Peyer's patch (tissue), 4 donors: Measurements from ENCODE around the gene TTC28. TPM values are rescaled to one million over a fixed set of nuclear protein-coding genes. Genes with fewer than 3 reads are reported as not detected.

ENCODE experiments used
- DNase-seq, 3 donors: peaks; one replicate each; pipeline ENCODE4 v3.0.0-alpha.2; 2017 to 2019
- H3K27ac ChIP-seq, 4 donors: fragments of 200-600 bp; sonication (generic); one replicate each; pipeline ENCODE4 v1.5.1; 2016 to 2019
- H3K27me3 ChIP-seq, 2 donors: fragments of 200-600 bp; sonication (generic); one replicate each; pipeline ENCODE4 v1.5.1; 2019
- H3K36me3 ChIP-seq, 3 donors: fragments of 200-600 bp; sonication (generic); one replicate each; pipeline ENCODE4 v1.5.1; 2016 to 2019
- H3K4me1 ChIP-seq, 4 donors: fragments of 200-600 bp; sonication (generic); one replicate each; pipeline ENCODE4 v1.5.1; 2016 to 2019
- H3K4me3 ChIP-seq, 4 donors: fragments of 200-600 bp; sonication (generic); 1 replicate in 3 of 4; 2 replicates in 1 of 4; pipeline ENCODE4 v1.5.1; 2016 to 2019; ENCODE audit warnings: mild to moderate bottlenecking in 1 of 4
- H3K9me3 ChIP-seq, 4 donors: fragments of 200-600 bp; sonication (generic); one replicate each; pipeline ENCODE4 v1.5.1; 2016 to 2019; ENCODE audit warnings: mild to moderate bottlenecking in 1 of 4
- POLR2A ChIP-seq, 2 donors: fragments of 450-650 bp; IDR thresholded peaks; one replicate each; pipeline ENCODE4 v1.5.1; 2017; ENCODE audit warnings: antibody characterized with exemption in 2 of 2, mild to moderate bottlenecking in 2 of 2, moderate library complexity in 2 of 2
- total RNA-seq, 4 donors: library from RNA; depleted of rRNA; stranded (reverse); fragments of >200 nt; gene quantifications; one replicate each; pipeline ENCODE4 v1.1.0, GENCODE V29; 2016
- TF ChIP-seq, protein P1 (sequence below), 6 experiments: fragments of 450-650 bp in 4 of 6; fragments of 200-600 bp in 2 of 6; sonication (generic) in 1 of 6; IDR thresholded peaks; one replicate each; pipeline ENCODE4 v1.5.1; 2017 to 2019; ENCODE audit warnings: antibody characterized with exemption in 6 of 6, mild to moderate bottlenecking in 3 of 6, moderate library complexity in 1 of 6

Gene TTC28
- total RNA-seq, 4 donors from 2014 or later = 9.1 to 46.4 (median 35.2) TPM

DNA sequence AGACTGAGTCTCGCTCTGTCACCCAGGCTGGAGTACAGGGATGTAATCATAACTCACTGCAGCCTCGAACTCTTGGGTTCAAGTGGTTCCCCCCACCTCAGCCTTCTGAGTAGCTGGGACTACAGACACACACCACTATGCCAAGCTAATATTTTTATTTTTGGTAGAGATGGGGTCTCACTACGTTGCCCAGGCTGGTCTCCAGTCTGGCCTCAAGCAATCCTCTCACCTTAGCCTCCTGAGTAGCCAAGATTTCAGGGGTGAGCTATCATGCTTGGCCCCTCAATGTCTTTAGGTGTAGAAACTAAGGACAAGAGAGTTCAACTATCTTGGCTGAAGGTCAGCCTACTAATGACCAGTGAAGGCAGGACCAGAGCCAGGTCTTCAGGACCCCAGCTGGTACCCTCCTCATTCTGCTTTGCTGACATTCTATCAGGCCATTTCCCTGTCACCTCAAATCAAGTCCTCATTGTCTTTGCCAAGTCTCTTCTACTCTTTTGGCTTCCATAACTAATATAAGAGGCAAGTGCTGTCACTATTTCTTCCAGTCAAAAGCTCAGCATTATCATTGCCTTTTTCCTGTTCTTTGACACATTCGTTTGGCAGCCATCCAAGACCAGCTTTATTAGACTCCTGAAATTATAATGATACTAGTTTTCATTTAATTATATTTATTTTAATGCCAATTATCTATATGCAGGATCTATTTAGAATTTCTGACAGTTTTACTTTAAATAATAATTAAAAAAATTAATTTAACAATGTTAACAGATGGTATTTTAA, 496.4 kb downstream of the TTC28 start:
- DNase-seq = no peak
- Histone ChIP-seq H3K27ac (no peak overlapping the region), H3K4me1 (no peaks in the 10 kb centered on the region), H3K36me3 (no peaks in the 10 kb centered on the region), H3K4me3 (no peak overlapping the region), H3K9me3 (no peaks in the 10 kb centered on the region), H3K27me3 (no peaks in the 10 kb centered on the region)
- TF ChIP-seq POLR2A (IDR thresholded peaks at IDR 0.05) = no peak
- TF ChIP-seq, protein P1, sequence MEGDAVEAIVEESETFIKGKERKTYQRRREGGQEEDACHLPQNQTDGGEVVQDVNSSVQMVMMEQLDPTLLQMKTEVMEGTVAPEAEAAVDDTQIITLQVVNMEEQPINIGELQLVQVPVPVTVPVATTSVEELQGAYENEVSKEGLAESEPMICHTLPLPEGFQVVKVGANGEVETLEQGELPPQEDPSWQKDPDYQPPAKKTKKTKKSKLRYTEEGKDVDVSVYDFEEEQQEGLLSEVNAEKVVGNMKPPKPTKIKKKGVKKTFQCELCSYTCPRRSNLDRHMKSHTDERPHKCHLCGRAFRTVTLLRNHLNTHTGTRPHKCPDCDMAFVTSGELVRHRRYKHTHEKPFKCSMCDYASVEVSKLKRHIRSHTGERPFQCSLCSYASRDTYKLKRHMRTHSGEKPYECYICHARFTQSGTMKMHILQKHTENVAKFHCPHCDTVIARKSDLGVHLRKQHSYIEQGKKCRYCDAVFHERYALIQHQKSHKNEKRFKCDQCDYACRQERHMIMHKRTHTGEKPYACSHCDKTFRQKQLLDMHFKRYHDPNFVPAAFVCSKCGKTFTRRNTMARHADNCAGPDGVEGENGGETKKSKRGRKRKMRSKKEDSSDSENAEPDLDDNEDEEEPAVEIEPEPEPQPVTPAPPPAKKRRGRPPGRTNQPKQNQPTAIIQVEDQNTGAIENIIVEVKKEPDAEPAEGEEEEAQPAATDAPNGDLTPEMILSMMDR (IDR thresholded peaks at IDR 0.05) = no peak

DNA sequence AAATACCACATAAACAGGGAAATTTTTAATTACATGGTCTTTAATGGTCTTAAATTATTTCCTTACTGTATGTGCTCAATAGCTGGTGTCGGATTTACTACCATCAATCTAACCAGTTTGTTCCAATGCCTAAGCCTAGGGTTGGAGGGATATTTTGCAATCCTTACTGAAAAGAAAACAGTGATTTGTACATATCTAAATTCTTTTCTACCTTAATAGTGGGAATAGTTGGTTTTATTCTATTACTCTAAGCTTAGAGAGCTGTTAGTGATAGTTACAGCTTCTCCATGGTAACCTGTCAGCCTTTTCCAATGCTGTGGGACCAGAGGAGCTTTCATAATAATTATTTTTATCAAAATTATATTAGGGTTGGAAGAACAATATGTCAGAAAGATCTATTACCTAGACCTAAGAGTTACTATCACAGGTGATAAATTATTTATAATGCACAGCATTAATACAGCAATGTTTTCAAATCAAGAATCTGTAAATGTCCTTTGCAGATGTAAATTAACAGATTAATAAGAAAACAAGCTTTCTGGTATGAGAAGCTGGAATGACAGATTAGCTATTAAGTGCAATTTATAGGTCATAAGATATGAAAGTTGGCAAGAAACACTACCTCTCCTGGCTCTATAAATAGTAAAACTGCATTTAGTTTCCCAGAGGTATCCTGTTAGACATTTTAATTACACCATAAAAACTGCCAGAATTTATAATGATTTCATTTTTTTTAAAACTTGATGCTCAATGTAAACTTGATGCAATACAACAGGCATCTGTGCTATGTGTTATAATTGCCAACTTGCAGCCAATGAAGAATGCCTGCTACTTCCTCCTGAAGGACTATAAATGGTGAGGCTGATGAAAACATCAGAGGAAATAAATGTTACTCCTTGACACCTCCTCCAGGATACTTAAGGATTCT, 498.6 kb downstream of the TTC28 start:
- TF ChIP-seq, protein P1 (IDR thresholded peaks at IDR 0.05) = no peak
- TF ChIP-seq POLR2A (IDR thresholded peaks at IDR 0.05) = no peak
- Histone ChIP-seq H3K9me3 (no peaks in the 10 kb centered on the region), H3K36me3 (no peaks in the 10 kb centered on the region), H3K4me1 (no peaks in the 10 kb centered on the region), H3K27me3 (no peaks in the 10 kb centered on the region), H3K27ac (no peak overlapping the region), H3K4me3 (no peak overlapping the region)
- DNase-seq = no peak

DNA sequence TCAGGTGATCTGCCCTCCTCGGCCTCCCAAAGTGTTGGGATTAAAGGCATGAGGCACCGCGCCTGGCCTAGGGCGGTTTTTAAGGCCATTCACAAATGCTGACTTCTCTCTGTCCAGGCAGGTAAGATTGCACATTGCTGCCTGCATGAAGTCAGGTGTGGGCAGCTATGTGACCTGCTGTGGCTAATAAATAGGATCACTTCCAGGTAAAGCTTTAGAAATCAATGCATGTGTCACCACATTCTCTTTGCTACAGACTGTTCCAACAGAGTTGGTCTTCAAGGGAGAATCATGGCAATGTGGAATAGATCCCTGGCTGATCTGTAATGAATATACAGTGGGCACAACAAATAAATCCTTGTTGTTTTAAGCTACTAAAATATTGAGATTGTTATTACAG, 500.2 kb downstream of the TTC28 start:
- TF ChIP-seq POLR2A (IDR thresholded peaks at IDR 0.05) = no peak
- TF ChIP-seq, protein P1 (IDR thresholded peaks at IDR 0.05) = no peak
- no peaks in the 10 kb centered on the region for H3K4me1 ChIP-seq
- H3K27ac ChIP-seq = no peak overlapping the region
- no peak overlapping the region for H3K4me3 ChIP-seq
- no peaks in the 10 kb centered on the region for H3K36me3 ChIP-seq
- H3K27me3 ChIP-seq = no peaks in the 10 kb centered on the region
- no peaks in the 10 kb centered on the region for H3K9me3 ChIP-seq
- no peak for DNase-seq

DNA sequence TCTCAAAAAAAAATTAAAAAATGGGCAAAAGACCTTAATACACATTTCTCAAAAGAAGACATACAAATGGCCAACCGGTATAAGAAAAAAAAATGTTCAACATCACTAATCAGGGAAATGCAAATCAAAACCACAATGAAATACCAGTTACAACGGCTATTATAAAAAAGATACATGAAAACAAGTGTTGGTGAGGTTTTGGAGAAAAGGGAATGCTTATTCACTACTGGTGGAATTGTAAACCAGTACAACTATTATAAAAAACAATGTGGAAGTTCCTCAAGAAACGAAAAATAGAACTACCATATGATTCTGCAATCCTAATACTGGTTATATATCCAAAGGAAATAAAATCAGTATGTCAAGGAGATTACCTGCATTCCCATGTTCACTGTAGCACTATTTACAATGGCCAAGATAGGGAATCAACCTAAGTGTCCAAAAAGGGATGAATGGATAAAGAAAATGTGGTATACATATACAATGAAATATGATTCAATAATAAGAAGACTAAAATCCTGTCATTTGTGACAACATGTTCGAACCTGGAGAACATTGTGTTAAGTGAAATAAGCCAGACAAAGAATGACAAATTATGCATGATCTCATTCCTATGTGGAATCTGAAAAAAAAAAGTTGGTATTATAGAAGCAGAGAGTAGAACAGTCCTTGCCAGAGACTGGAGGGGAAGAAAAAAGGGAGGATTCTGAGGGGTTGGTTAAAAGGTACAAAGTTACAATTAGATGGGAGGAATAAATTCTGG, 503.7 kb downstream of the TTC28 start:
- no peak overlapping the region for H3K4me3 ChIP-seq
- no peaks in the 10 kb centered on the region for H3K27me3 ChIP-seq
- TF ChIP-seq, protein P1 (IDR thresholded peaks at IDR 0.05) = no peak
- TF ChIP-seq POLR2A (IDR thresholded peaks at IDR 0.05) = no peak
- H3K9me3 ChIP-seq = no peaks in the 10 kb centered on the region
- H3K36me3 ChIP-seq = no peaks in the 10 kb centered on the region
- DNase-seq = no peak
- peaks cover 0 to 12% (median 0%) of the 10 kb centered on the region in 4 donors for H3K4me1 ChIP-seq
- H3K27ac ChIP-seq = no peak overlapping the region

DNA sequence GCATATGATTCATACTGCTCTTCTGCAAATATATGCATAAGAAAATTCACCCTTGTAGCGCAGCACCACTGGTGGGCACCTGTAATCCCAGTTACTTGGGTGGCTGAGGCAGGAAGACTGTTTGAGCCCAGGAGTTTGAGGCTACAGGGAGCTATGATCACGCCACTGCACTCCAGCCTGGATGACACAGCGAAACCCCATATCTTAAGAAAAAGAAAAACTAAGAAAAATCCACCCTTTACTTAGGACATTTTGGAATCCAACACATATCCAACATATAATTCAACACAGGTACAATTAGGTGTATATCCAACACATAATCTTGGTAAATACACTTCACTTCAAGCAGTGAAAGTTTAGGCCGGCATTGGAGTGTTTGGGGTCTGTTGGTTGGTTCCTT, 505.1 kb downstream of the TTC28 start:
- peaks cover 0 to 12% (median 0%) of the 10 kb centered on the region in 4 donors for H3K4me1 ChIP-seq
- no peak overlapping the region for H3K4me3 ChIP-seq
- H3K27me3 ChIP-seq = no peaks in the 10 kb centered on the region
- H3K36me3 ChIP-seq = no peaks in the 10 kb centered on the region
- TF ChIP-seq, protein P1 (IDR thresholded peaks at IDR 0.05) = no peak
- H3K27ac ChIP-seq = no peak overlapping the region
- H3K9me3 ChIP-seq = no peaks in the 10 kb centered on the region
- DNase-seq = no peak
